ENCODE data around the gene CNPY2.
A peak's percentile ranks its signal among the peaks of the same experiment; 100 is the strongest.

Gene CNPY2

GRCh38 chr12:56300644-56301464, 14.9 kb downstream of the CNPY2 start:
- no peak for TF ChIP-seq NFIC (IDR thresholded peaks at IDR 0.05)
- no peak for TF ChIP-seq FOXM1 (IDR thresholded peaks at IDR 0.05; ENCODE audit: borderline replicate concordance, low read depth)
- TF ChIP-seq CREB1 (IDR thresholded peaks at IDR 0.05; ENCODE audit: low read depth): no peak
- TF ChIP-seq TEAD4 (IDR thresholded peaks at IDR 0.05): peak; percentile 36; the same call in 1 of the 2 replicates
- TF ChIP-seq, protein P1, sequence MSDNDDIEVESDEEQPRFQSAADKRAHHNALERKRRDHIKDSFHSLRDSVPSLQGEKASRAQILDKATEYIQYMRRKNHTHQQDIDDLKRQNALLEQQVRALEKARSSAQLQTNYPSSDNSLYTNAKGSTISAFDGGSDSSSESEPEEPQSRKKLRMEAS (IDR thresholded peaks at IDR 0.05): no peak
- TF ChIP-seq, protein P2, sequence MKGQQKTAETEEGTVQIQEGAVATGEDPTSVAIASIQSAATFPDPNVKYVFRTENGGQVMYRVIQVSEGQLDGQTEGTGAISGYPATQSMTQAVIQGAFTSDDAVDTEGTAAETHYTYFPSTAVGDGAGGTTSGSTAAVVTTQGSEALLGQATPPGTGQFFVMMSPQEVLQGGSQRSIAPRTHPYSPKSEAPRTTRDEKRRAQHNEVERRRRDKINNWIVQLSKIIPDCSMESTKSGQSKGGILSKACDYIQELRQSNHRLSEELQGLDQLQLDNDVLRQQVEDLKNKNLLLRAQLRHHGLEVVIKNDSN (IDR thresholded peaks at IDR 0.05): no peak
- peak; percentile 77 for TF ChIP-seq YY1 (IDR thresholded peaks at IDR 0.05; ENCODE audit: low read depth)
- no peak for TF ChIP-seq CEBPB (IDR thresholded peaks at IDR 0.05)
- TF ChIP-seq ZBTB7A (IDR thresholded peaks at IDR 0.05; ENCODE audit: low read depth): no peak
- no peak for TF ChIP-seq EP300 (IDR thresholded peaks at IDR 0.05; ENCODE audit: borderline replicate concordance)
- TF ChIP-seq TCF12 (IDR thresholded peaks at IDR 0.05; ENCODE audit: low read depth): no peak
- TF ChIP-seq TAF1 (IDR thresholded peaks at IDR 0.05; ENCODE audit: low read depth): no peak
- TF ChIP-seq EGR1 (IDR thresholded peaks at IDR 0.05): no peak
- TF ChIP-seq RAD21 (IDR thresholded peaks at IDR 0.05; ENCODE audit: low read depth): no peak

DNA sequence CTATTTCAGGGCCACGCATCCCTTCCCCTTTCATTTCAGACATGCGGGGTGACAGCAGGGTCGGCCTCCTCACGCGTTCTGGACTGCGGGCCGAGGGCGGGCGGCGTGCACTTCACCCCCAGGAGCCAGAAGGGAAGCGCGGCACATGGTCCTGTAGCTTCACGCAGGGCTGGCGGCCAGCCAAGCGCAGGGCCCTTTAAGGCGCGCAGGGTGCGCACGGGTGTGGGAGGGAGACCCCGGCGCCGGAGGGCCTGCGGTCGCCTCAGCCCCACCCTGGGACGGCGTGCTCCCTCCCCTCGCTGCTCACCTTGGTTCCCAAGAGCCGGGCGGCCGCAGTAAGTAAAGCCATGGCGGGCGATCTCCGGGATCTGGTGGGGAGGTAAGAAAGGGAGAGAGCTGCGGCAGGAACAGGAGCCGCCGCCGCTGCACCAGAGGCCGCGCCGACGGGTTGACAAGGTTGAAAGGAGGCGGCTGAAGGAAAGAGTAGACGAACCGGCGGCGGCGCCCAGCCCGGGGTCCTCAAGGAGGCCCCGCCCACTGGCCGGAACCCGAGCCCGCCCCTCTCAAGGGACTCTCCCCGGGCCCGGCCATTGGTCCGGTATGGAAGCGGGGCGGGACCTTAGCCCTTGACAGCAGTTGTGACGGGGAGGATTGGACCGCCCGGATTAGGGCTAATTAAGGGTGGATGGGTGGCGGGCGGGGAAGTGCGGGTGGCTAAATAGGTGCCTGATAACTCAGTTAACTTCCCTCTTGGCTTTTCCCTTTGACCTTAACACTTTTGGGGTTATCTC, 15.7 kb downstream of the CNPY2 start, which contains the start of gene CS:
Gene CS (minus strand): TSS at position 478 of the 791 bp plus-strand sequence. CDS start 129 bp downstream, at position 349.
- no peak for TF ChIP-seq YY1 (IDR thresholded peaks at IDR 0.05; ENCODE audit: low read depth)
- TF ChIP-seq, protein P1 (IDR thresholded peaks at IDR 0.05): peak; percentile 99
- peak; percentile 63; the same call in 1 of the 2 replicates for TF ChIP-seq CREB1 (IDR thresholded peaks at IDR 0.05; ENCODE audit: low read depth)
- TF ChIP-seq, protein P3, sequence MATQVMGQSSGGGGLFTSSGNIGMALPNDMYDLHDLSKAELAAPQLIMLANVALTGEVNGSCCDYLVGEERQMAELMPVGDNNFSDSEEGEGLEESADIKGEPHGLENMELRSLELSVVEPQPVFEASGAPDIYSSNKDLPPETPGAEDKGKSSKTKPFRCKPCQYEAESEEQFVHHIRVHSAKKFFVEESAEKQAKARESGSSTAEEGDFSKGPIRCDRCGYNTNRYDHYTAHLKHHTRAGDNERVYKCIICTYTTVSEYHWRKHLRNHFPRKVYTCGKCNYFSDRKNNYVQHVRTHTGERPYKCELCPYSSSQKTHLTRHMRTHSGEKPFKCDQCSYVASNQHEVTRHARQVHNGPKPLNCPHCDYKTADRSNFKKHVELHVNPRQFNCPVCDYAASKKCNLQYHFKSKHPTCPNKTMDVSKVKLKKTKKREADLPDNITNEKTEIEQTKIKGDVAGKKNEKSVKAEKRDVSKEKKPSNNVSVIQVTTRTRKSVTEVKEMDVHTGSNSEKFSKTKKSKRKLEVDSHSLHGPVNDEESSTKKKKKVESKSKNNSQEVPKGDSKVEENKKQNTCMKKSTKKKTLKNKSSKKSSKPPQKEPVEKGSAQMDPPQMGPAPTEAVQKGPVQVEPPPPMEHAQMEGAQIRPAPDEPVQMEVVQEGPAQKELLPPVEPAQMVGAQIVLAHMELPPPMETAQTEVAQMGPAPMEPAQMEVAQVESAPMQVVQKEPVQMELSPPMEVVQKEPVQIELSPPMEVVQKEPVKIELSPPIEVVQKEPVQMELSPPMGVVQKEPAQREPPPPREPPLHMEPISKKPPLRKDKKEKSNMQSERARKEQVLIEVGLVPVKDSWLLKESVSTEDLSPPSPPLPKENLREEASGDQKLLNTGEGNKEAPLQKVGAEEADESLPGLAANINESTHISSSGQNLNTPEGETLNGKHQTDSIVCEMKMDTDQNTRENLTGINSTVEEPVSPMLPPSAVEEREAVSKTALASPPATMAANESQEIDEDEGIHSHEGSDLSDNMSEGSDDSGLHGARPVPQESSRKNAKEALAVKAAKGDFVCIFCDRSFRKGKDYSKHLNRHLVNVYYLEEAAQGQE (IDR thresholded peaks at IDR 0.05; ENCODE audit: low read depth): peak; percentile 28; the same call in 1 of the 2 replicates
- peak; percentile 100 for TF ChIP-seq NFIC (IDR thresholded peaks at IDR 0.05)
- peak; percentile 64 for TF ChIP-seq EP300 (IDR thresholded peaks at IDR 0.05; ENCODE audit: borderline replicate concordance)
- TF ChIP-seq, protein P2 (IDR thresholded peaks at IDR 0.05): peak; percentile 66
- TF ChIP-seq ZBTB7A (IDR thresholded peaks at IDR 0.05; ENCODE audit: low read depth): peak; percentile 89
- peak; percentile 53 for TF ChIP-seq TEAD4 (IDR thresholded peaks at IDR 0.05)
- no peak; the same call in 1 of the 2 replicates for TF ChIP-seq CEBPB (IDR thresholded peaks at IDR 0.05)
- no peak for TF ChIP-seq RAD21 (IDR thresholded peaks at IDR 0.05; ENCODE audit: low read depth)
- TF ChIP-seq TCF12 (IDR thresholded peaks at IDR 0.05; ENCODE audit: low read depth): peak; percentile 46; the same call in 1 of the 2 replicates
- TF ChIP-seq TAF1 (IDR thresholded peaks at IDR 0.05; ENCODE audit: low read depth): peak; percentile 91
- peak; percentile 67 for TF ChIP-seq EGR1 (IDR thresholded peaks at IDR 0.05)
- TF ChIP-seq FOXM1 (IDR thresholded peaks at IDR 0.05; ENCODE audit: borderline replicate concordance, low read depth): no peak; the same call in 1 of the 2 replicates

GRCh38 chr12:56299308-56299852, 16.4 kb downstream of the CNPY2 start:
- no peak for TF ChIP-seq CREB1 (IDR thresholded peaks at IDR 0.05; ENCODE audit: low read depth)
- TF ChIP-seq, protein P2 (IDR thresholded peaks at IDR 0.05): peak; percentile 83

GRCh38 chr12:56298828-56299227, 17.0 kb downstream of the CNPY2 start:
- TF ChIP-seq NFIC (IDR thresholded peaks at IDR 0.05) (no peak), FOXM1 (IDR thresholded peaks at IDR 0.05; ENCODE audit: borderline replicate concordance, low read depth) (no peak), YY1 (IDR thresholded peaks at IDR 0.05; ENCODE audit: low read depth) (no peak), ZBTB7A (IDR thresholded peaks at IDR 0.05; ENCODE audit: low read depth) (no peak), CEBPB (IDR thresholded peaks at IDR 0.05) (no peak), TEAD4 (IDR thresholded peaks at IDR 0.05) (no peak), TAF1 (IDR thresholded peaks at IDR 0.05; ENCODE audit: low read depth) (no peak), CREB1 (IDR thresholded peaks at IDR 0.05; ENCODE audit: low read depth) (no peak), RAD21 (IDR thresholded peaks at IDR 0.05; ENCODE audit: low read depth) (no peak), TCF12 (IDR thresholded peaks at IDR 0.05; ENCODE audit: low read depth) (no peak), EP300 (IDR thresholded peaks at IDR 0.05; ENCODE audit: borderline replicate concordance) (no peak), EGR1 (IDR thresholded peaks at IDR 0.05) (no peak)
- TF ChIP-seq, protein P3 (IDR thresholded peaks at IDR 0.05; ENCODE audit: low read depth): no peak
- TF ChIP-seq, protein P1 (IDR thresholded peaks at IDR 0.05): no peak
- TF ChIP-seq, protein P2 (IDR thresholded peaks at IDR 0.05): no peak

All from Ishikawa (cell line).